IMR-90 (cell line): Measurements from ENCODE around the gene PODXL2. TPM values are rescaled to one million over a fixed set of nuclear protein-coding genes. Genes with fewer than 3 reads are reported as not detected.

Experiments used
- ATAC-seq: fragments of 200-7000 bp; cut with Tn5 transposase; 2 replicates; pipeline ENCODE4 v1.9.1; 2020; ENCODE audit warnings: low read depth, mild to moderate bottlenecking, moderate library complexity
- BruUV-seq: library from RNA; stranded (reverse); fragments of 400-500 nt; replicated peaks from 2 replicates; lab custom pipeline; 2021; lab: Mats Ljungman, UMichigan
- CTCF ChIA-PET: fragments of 300-600 bp; formaldehyde crosslinking; extraction: SDS; loops from one replicate; lab custom pipeline; 2021; ENCODE audit warnings: antibody characterized with exemption; lab: Yijun Ruan, JAX
- POLR2A ChIA-PET: fragments of 300-600 bp; sonication (Branson Sonifier 250); formaldehyde crosslinking; loops from one replicate; lab custom pipeline; 2022; ENCODE audit warnings: antibody characterized with exemption; ENCODE audit not compliant: unreplicated experiment; lab: Charles Lee
- DNase-seq: peaks from one replicate; pipeline ENCODE4 v3.0.0; 2013
- H2AFZ ChIP-seq: replicated peaks from 2 replicates; pipeline ENCODE3; 2013; ENCODE audit warnings: low read length, mild to moderate bottlenecking; ENCODE audit not compliant: poor library complexity
- H2AK5ac ChIP-seq: 2 replicates; pipeline ENCODE4 v1.6.1; 2013; ENCODE audit warnings: low read depth, low read length, inconsistent platforms
- H2AK9ac ChIP-seq: replicated peaks from 2 replicates; pipeline ENCODE3; 2013; ENCODE audit warnings: mild to moderate bottlenecking, low read depth, low read length, moderate library complexity; ENCODE audit not compliant: poor library complexity
- H2BK120ac ChIP-seq: 2 replicates; pipeline ENCODE4 v1.6.1; 2013; ENCODE audit warnings: low read depth, low read length, inconsistent platforms
- H2BK15ac ChIP-seq: 3 replicates; pipeline ENCODE4 v1.6.1; 2013; ENCODE audit warnings: low read depth, low read length, inconsistent platforms
- H2BK20ac ChIP-seq: 2 replicates; pipeline ENCODE4 v1.6.1; 2013; ENCODE audit warnings: low read depth, mild to moderate bottlenecking, inconsistent platforms, low read length, moderate library complexity
- H2BK5ac ChIP-seq: 2 replicates; pipeline ENCODE4 v1.6.1; 2013; ENCODE audit warnings: mild to moderate bottlenecking, low read depth, low read length, inconsistent platforms; ENCODE audit not compliant: poor library complexity, severe bottlenecking
- H3K14ac ChIP-seq: replicated peaks from 2 replicates; pipeline ENCODE4 v1.6.1; 2013; ENCODE audit warnings: low read depth, low read length, inconsistent platforms
- H3K18ac ChIP-seq: 2 replicates; pipeline ENCODE4 v1.6.1; 2013; ENCODE audit warnings: low read depth, low read length, control low read depth
- H3K23ac ChIP-seq: 2 replicates; pipeline ENCODE4 v1.6.1; 2013; ENCODE audit warnings: low read depth, low read length, inconsistent platforms
- H3K27ac ChIP-seq: 2 replicates; pipeline ENCODE4 v1.5.1; 2013; ENCODE audit warnings: mild to moderate bottlenecking, control low read depth, low read length; ENCODE audit not compliant: insufficient read depth
- H3K27me3 ChIP-seq: 2 replicates; pipeline ENCODE4 v1.6.1; 2013; ENCODE audit warnings: low read length; ENCODE audit not compliant: control insufficient read depth, insufficient read depth
- H3K36me3 ChIP-seq: 2 replicates; pipeline ENCODE4 v1.6.1; 2013; ENCODE audit warnings: low read length, mixed read lengths; ENCODE audit not compliant: control insufficient read depth, insufficient read depth
- H3K4ac ChIP-seq: 2 replicates; pipeline ENCODE4 v1.6.1; 2013; ENCODE audit warnings: low read depth, low read length, inconsistent platforms
- H3K4me1 ChIP-seq: 2 replicates; pipeline ENCODE4 v1.6.1; 2013; ENCODE audit warnings: low read length, mixed read lengths; ENCODE audit not compliant: control insufficient read depth, insufficient read depth
- H3K4me2 ChIP-seq: 2 replicates; pipeline ENCODE4 v1.6.1; 2013; ENCODE audit warnings: low read depth, mild to moderate bottlenecking, control low read depth, low read length, moderate library complexity
- H3K4me3 ChIP-seq: 2 replicates; pipeline ENCODE4 v1.5.1; 2013; ENCODE audit warnings: low read depth, mild to moderate bottlenecking, control low read depth, low read length, moderate library complexity; ENCODE audit not compliant: insufficient read depth
- H3K56ac ChIP-seq: 2 replicates; pipeline ENCODE4 v1.6.1; 2013; ENCODE audit warnings: low read length, inconsistent platforms; ENCODE audit not compliant: insufficient read depth; ENCODE audit errors: extremely low read depth
- H3K79me1 ChIP-seq, 2 experiments: 2 replicates each; pipeline ENCODE4 v1.6.1; 2013; ENCODE audit warnings: low read length in 2 of 2, inconsistent platforms in 1 of 2, low read depth in 1 of 2
- H3K9ac ChIP-seq: 2 replicates; pipeline ENCODE4 v1.6.1; 2013; ENCODE audit warnings: low read depth, low read length, control low read depth
- H3K9me1 ChIP-seq: 2 replicates; pipeline ENCODE4 v1.6.1; 2013; ENCODE audit warnings: low read length, inconsistent platforms; ENCODE audit not compliant: insufficient read depth
- H3K9me3 ChIP-seq: 2 replicates; pipeline ENCODE4 v1.6.1; 2013; ENCODE audit warnings: low read length; ENCODE audit not compliant: control insufficient read depth, insufficient read depth
- H4K20me1 ChIP-seq: 2 replicates; pipeline ENCODE4 v1.6.1; 2013; ENCODE audit warnings: low read length, inconsistent platforms; ENCODE audit not compliant: insufficient read depth
- H4K5ac ChIP-seq: 2 replicates; pipeline ENCODE4 v1.6.1; 2013; ENCODE audit warnings: mild to moderate bottlenecking, low read depth, low read length, control low read depth
- H4K8ac ChIP-seq, 2 experiments: 2 replicates each; pipeline ENCODE4 v1.6.1; 2013; ENCODE audit warnings: low read depth in 2 of 2, low read length in 2 of 2, control low read depth in 1 of 2, inconsistent platforms in 1 of 2
- H4K91ac ChIP-seq: 2 replicates; pipeline ENCODE4 v1.6.1; 2013; ENCODE audit warnings: low read depth, low read length, inconsistent platforms; ENCODE audit not compliant: insufficient read depth
- BHLHE40 ChIP-seq: fragments of 150-350 bp; IDR thresholded peaks from 2 replicates; pipeline ENCODE4 v1.6.1; 2016; ENCODE audit warnings: mild to moderate bottlenecking, low read depth, low read length
- CEBPB ChIP-seq: IDR thresholded peaks from 2 replicates; pipeline ENCODE4 v1.6.1; 2012; ENCODE audit warnings: low read depth, low read length, improper control_type of control experiment
- CHD1 ChIP-seq: IDR thresholded peaks from 2 replicates; pipeline ENCODE4 v1.6.1; 2012; ENCODE audit warnings: low read depth, low read length, improper control_type of control experiment
- CTCF ChIP-seq: conservative IDR thresholded peaks from 2 replicates; pipeline ENCODE4 v1.5.1; 2012; ENCODE audit warnings: mild to moderate bottlenecking, low read depth, low read length, improper control_type of control experiment
- ELK1 ChIP-seq: fragments of 150-350 bp; IDR thresholded peaks from 2 replicates; pipeline ENCODE4 v1.6.1; 2016; ENCODE audit warnings: low read depth, mild to moderate bottlenecking, low read length, moderate library complexity, borderline replicate concordance
- FOS ChIP-seq: fragments of 150-350 bp; IDR thresholded peaks from 2 replicates; pipeline ENCODE4 v1.6.1; 2016; ENCODE audit warnings: low read depth, low read length
- MAFK ChIP-seq: IDR thresholded peaks from 2 replicates; pipeline ENCODE4 v1.6.1; 2012; ENCODE audit warnings: low read depth, low read length, improper control_type of control experiment
- MAZ ChIP-seq: IDR thresholded peaks from 2 replicates; pipeline ENCODE4 v1.6.1; 2012; ENCODE audit warnings: low read depth, mild to moderate bottlenecking, low read length, improper control_type of control experiment, moderate library complexity, borderline replicate concordance
- MXI1 ChIP-seq: IDR thresholded peaks from 2 replicates; pipeline ENCODE4 v1.6.1; 2012; ENCODE audit warnings: low read depth, mild to moderate bottlenecking, low read length, moderate library complexity, borderline replicate concordance
- NFE2L2 ChIP-seq: fragments of 150-350 bp; IDR thresholded peaks from 2 replicates; pipeline ENCODE4 v1.6.1; 2016; ENCODE audit warnings: low read depth, mild to moderate bottlenecking, low read length
- POLR2A ChIP-seq: IDR thresholded peaks from 2 replicates; pipeline ENCODE4 v1.6.1; 2012; ENCODE audit warnings: mild to moderate bottlenecking, low read depth, low read length
- RAD21 ChIP-seq: IDR thresholded peaks from 2 replicates; pipeline ENCODE4 v1.6.1; 2012; ENCODE audit warnings: low read length, improper control_type of control experiment
- RCOR1 ChIP-seq: IDR thresholded peaks from 2 replicates; pipeline ENCODE4 v1.6.1; 2012; ENCODE audit warnings: mild to moderate bottlenecking, low read length, improper control_type of control experiment; ENCODE audit not compliant: insufficient replicate concordance
- RFX5 ChIP-seq: IDR thresholded peaks from 2 replicates; pipeline ENCODE4 v1.8.0; 2012; ENCODE audit warnings: low read depth, mild to moderate bottlenecking, low read length, moderate library complexity
- SMC3 ChIP-seq: fragments of 150-350 bp; IDR thresholded peaks from 2 replicates; pipeline ENCODE4 v1.6.1; 2016; ENCODE audit warnings: low read depth, mild to moderate bottlenecking, antibody characterized with exemption, low read length, moderate library complexity
- USF2 ChIP-seq: fragments of 150-350 bp; IDR thresholded peaks from 2 replicates; pipeline ENCODE4 v1.6.1; 2017; ENCODE audit warnings: mild to moderate bottlenecking, antibody characterized with exemption, low read length, low read depth
- WGBS, 2 experiments: methylation state at CpG; one replicate each; pipeline versions ENCODE4 v1.1.5 to v1.1.7; 2013; ENCODE audit warnings: missing lambda C conversion rate in 2 of 2; ENCODE audit not compliant: insufficient read length in 1 of 2; ENCODE audit errors: extremely low coverage in 2 of 2; 5-methylcytosine and 5-hydroxymethylcytosine counted together
- dilution Hi-C: fragments of 300-500 bp; cut with HindIII; formaldehyde crosslinking; loops from one replicate; pipeline ENCODE4 v1.14.3; 2018; ENCODE audit warnings: low sequenced_read_pairs; ENCODE audit not compliant: unreplicated experiment
- in situ Hi-C: fragments of 300-500 bp; cut with MboI; formaldehyde crosslinking; loops from 3 replicates; pipeline ENCODE4 v1.14.3; 2019; ENCODE audit warnings: low sequenced_read_pairs, inconsistent platforms, mixed read lengths
- intact Hi-C: fragments of 100-400 bp; cut with micrococcal nuclease; formaldehyde crosslinking; loops from 2 replicates; pipeline ENCODE4 v1.10.0; 2022
- polyA plus RNA-seq, 3 experiments: library from polyadenylated mRNA; depleted of rRNA; stranded (reverse); fragments of >200 nt; gene quantifications; 2 replicates each; pipeline ENCODE4 v1.2.3, GENCODE V29; 2012; ENCODE audit warnings: low replicate concordance in 1 of 3
- total RNA-seq: library from RNA; depleted of rRNA; stranded (reverse); fragments of >200 nt; gene quantifications from 2 replicates; pipeline ENCODE4 v1.2.3, GENCODE V29; 2012

The PODXL2 gene
- total and polyA plus RNA-seq, 2 of the 4 experiments (the other 2 are of a cell fraction): 1.6 to 5.4 TPM

GRCh38 chr3:127716384-127716783 lies 87.4 kb downstream of the PODXL2 start:
- Histone ChIP-seq H3K9me3 (no peaks in the 10 kb centered on the region), H3K4me3 (no peak overlapping the region), H3K23ac (no peak overlapping the region), H4K8ac (no peak overlapping the region), H3K27me3 (no peaks in the 10 kb centered on the region), H3K56ac (no peak overlapping the region), H3K18ac (no peak overlapping the region), H2BK5ac (no peak overlapping the region), H2AK5ac (no peak overlapping the region), H4K91ac (no peak overlapping the region), H2BK20ac (no peak overlapping the region), H3K4me2 (no peak overlapping the region), H3K14ac (no peak overlapping the region), H3K79me1 (peaks cover 0 to 36% of the 10 kb centered on the region in 2 experiments; a peak in 3 of 4 replicates), H3K4ac (no peak overlapping the region), H3K9me1 (peaks cover 4% of the 10 kb centered on the region; the same call in 1 of the 2 replicates), H2BK15ac (no peak overlapping the region), H4K20me1 (no peaks in the 10 kb centered on the region), H2AK9ac (no peak overlapping the region), H4K5ac (no peak overlapping the region), H3K9ac (no peak overlapping the region), H2BK120ac (no peak overlapping the region), H3K4me1 (no peaks in the 10 kb centered on the region), H2AFZ (no peak overlapping the region), H3K27ac (no peak overlapping the region), H3K36me3 (peaks cover 22% of the 10 kb centered on the region)
- WGBS, 2 experiments: no CpG with 5 or more reads among the region's 6 CpGs
- dilution Hi-C loops: no loop called here
- no peak for ATAC-seq
- CTCF ChIA-PET: no interaction called here
- POLR2A ChIA-PET: no interaction called here
- in situ Hi-C loops: no loop called here
- no TSS peak for BruUV-seq
- intact Hi-C loops: no loop called here
- TF ChIP-seq FOS (no peak), MAZ (no peak), SMC3 (no peak), MXI1 (no peak), RAD21 (no peak), NFE2L2 (no peak), RFX5 (no peak), ELK1 (no peak), POLR2A (no peak), MAFK (no peak), USF2 (no peak), CHD1 (no peak), CEBPB (no peak), CTCF (no peak), BHLHE40 (no peak), RCOR1 (no peak)
- DNase-seq: no peak
